Measurements from ENCODE around the gene CAB39. TPM values are rescaled to one million over a fixed set of nuclear protein-coding genes. Genes with fewer than 3 reads are reported as not detected.
A peak's percentile ranks its signal among the peaks of the same experiment; 100 is the strongest.

The CAB39 gene
- total RNA-seq, 1 donor from 2014 or later, result 62.9 TPM

- Histone ChIP-seq H3K27me3 (no peaks in the 10 kb centered on the region), H3K27ac (peak overlapping the region; percentile 38 to 57), H3K9me3 (no peaks in the 10 kb centered on the region), H3K36me3 (no peaks in the 10 kb centered on the region), H3K4me1 (peaks cover 3 to 13% of the 10 kb centered on the region in 2 donors), H3K4me3 (peak overlapping the region; percentile 84 to 96)
- intact Hi-C loops (cut with DNase I), result loop anchor here (2.0 to 5.0 kb wide), 3 partner anchors 121 to 192 kb away; partner anchors contain the start of genes CAB39 and PSMD1
- no peak for DNase-seq (ENCODE audit: low spot score in 2 of 2)
- TF ChIP-seq CTCF (IDR thresholded peaks at IDR 0.05), result no peak
These were observed 152.7 kb downstream of the CAB39 start for GRCh38 chr2:230865307-230865765.

GRCh38 chr2:230865766-230866755 lies 153.4 kb downstream of the CAB39 start:
- peaks cover 3 to 20% of the 10 kb centered on the region in 2 donors for H3K4me1 ChIP-seq

GRCh38 chr2:230866756-230867523 lies 154.3 kb downstream of the CAB39 start:
- Histone ChIP-seq H3K27me3 (no peaks in the 10 kb centered on the region), H3K4me1 (peaks cover 3 to 25% of the 10 kb centered on the region in 2 donors), H3K4me3 (peak overlapping the region in 1 of 2 donors; percentile 84), H3K36me3 (no peaks in the 10 kb centered on the region), H3K27ac (peak overlapping the region; percentile 31 to 57), H3K9me3 (no peaks in the 10 kb centered on the region)
- TF ChIP-seq CTCF (IDR thresholded peaks at IDR 0.05), result peak in 1 of 3 experiments; percentile 8
- intact Hi-C loops (cut with DNase I), result loop anchor here (5.0 kb wide), 2 partner anchors 155 to 190 kb away; partner anchors contain the start of genes CAB39 and PSMD1
- no peak for DNase-seq (ENCODE audit: low spot score in 2 of 2)

More at GRCh38 chr2:230865766-230866755, 153.4 kb downstream of the CAB39 start:
- Histone ChIP-seq H3K36me3 (no peaks in the 10 kb centered on the region), H3K27ac (peak overlapping the region; percentile 31 to 57), H3K4me3 (peak overlapping the region; percentile 84 to 96), H3K9me3 (no peaks in the 10 kb centered on the region), H3K27me3 (no peaks in the 10 kb centered on the region)
- DNase-seq (ENCODE audit: low spot score in 2 of 2), result no peak
- intact Hi-C loops (cut with DNase I), result loop anchor here (2.0 to 5.0 kb wide), 3 partner anchors 121 to 191 kb away; partner anchors contain the start of genes CAB39 and PSMD1
- peak in 1 of 3 experiments; percentile 26 for TF ChIP-seq CTCF (IDR thresholded peaks at IDR 0.05)

- no peak overlapping the region for H3K4me3 ChIP-seq
- H3K27ac ChIP-seq, result no peak overlapping the region
- intact Hi-C loops (cut with DNase I), result loop anchor here (5.0 kb wide), 2 partner anchors 156 to 189 kb away; partner anchors contain the start of genes CAB39 and PSMD1
- peaks cover 3 to 27% of the 10 kb centered on the region in 2 donors for H3K4me1 ChIP-seq
- H3K9me3 ChIP-seq, result no peaks in the 10 kb centered on the region
- peak in 1 of 2 donors; percentile 61 for DNase-seq (ENCODE audit: low spot score in 2 of 2)
- H3K27me3 ChIP-seq, result no peaks in the 10 kb centered on the region
- H3K36me3 ChIP-seq, result no peaks in the 10 kb centered on the region
- TF ChIP-seq CTCF (IDR thresholded peaks at IDR 0.05), result no peak
These were observed 155.7 kb downstream of the CAB39 start for GRCh38 chr2:230868161-230868946.

Measured in ascending aorta (tissue), 2 donors.